GM23338 (cell line): ENCODE data around the gene SAA2.

Source experiments
- CTCF ChIP-seq, 2 experiments: fragments of 200-600 bp in 1 of 2; sonication (generic) in 1 of 2; conservative IDR thresholded peaks; 2 replicates each; pipeline versions ENCODE4 v1.5.1 to v1.6.1; 2016 to 2017; ENCODE audit warnings: antibody characterized with exemption in 2 of 2, low read depth in 2 of 2, mild to moderate bottlenecking in 2 of 2, moderate library complexity in 1 of 2
- ETS1 ChIP-seq: IDR thresholded peaks from 2 replicates; pipeline ENCODE4 v1.6.1; 2016; ENCODE audit warnings: antibody characterized with exemption
- EZH2 ChIP-seq: fragments of 200-600 bp; sonication (generic); IDR thresholded peaks from one replicate; pipeline ENCODE4 v1.8.0; 2017; ENCODE audit warnings: antibody characterized with exemption, mild to moderate bottlenecking, low read depth; ENCODE audit not compliant: unreplicated experiment
- EZH2phosphoT487 ChIP-seq: fragments of 200-600 bp; sonication (generic); IDR thresholded peaks from one replicate; pipeline ENCODE4 v1.8.1; 2018; ENCODE audit warnings: antibody characterized with exemption; ENCODE audit not compliant: unreplicated experiment
- POLR2AphosphoS5 ChIP-seq: IDR thresholded peaks from 2 replicates; pipeline ENCODE4 v1.6.1; 2016; ENCODE audit warnings: antibody characterized with exemption, low read depth
- REST ChIP-seq: IDR thresholded peaks from one replicate; pipeline ENCODE4 v1.6.1; 2018; ENCODE audit warnings: antibody characterized with exemption; ENCODE audit not compliant: unreplicated experiment
- ZNF114 ChIP-seq: fragments of 250-450 bp; sonication (Bioruptor Pico); IDR thresholded peaks from 2 replicates; pipeline ENCODE4 v1.5.0; 2020; ENCODE audit warnings: mild to moderate bottlenecking, moderate library complexity

- no peak for TF ChIP-seq CTCF (conservative IDR thresholded peaks at IDR 0.05; ENCODE audit: low read depth in 2 of 2)
- TF ChIP-seq EZH2phosphoT487: no peak
- TF ChIP-seq EZH2: no peak
- TF ChIP-seq ETS1: no peak
- TF ChIP-seq REST: no peak
- no peak for TF ChIP-seq ZNF114 (CRISPR knock-in tag)
- no peak for TF ChIP-seq POLR2AphosphoS5
Measured at GRCh38 chr11:18253778-18254338, 5.4 kb upstream of the SAA2 start.
